HepG2 (cell line): ENCODE results near the gene MAPK4.

Experiments
- HDAC2 ChIP-seq: sonication (generic); formaldehyde crosslinking; IDR thresholded peaks from 2 replicates; pipeline ENCODE4 v1.4.0; 2020; ENCODE audit warnings: missing genetic modification reagents
- KMT2B ChIP-seq: IDR thresholded peaks from 2 replicates; pipeline ENCODE4 v1.6.1; 2016; ENCODE audit warnings: missing genetic modification reagents, missing compliant biosample characterization
- TP53 ChIP-seq: sonication (generic); formaldehyde crosslinking; conservative IDR thresholded peaks from 2 replicates; pipeline ENCODE4 v1.4.0; 2020; ENCODE audit warnings: missing genetic modification reagents
- ZNF207 ChIP-seq: fragments of 450-650 bp; IDR thresholded peaks from 2 replicates; pipeline ENCODE4 v1.6.1; 2016; ENCODE audit warnings: antibody characterized with exemption, borderline replicate concordance
- ZNF614 ChIP-seq: IDR thresholded peaks from 2 replicates; pipeline ENCODE4 v1.6.1; 2018; ENCODE audit warnings: missing biosample characterization, missing genetic modification reagents, inconsistent platforms, borderline replicate concordance
- TF ChIP-seq, protein P1 (sequence below): sonication (generic); formaldehyde crosslinking; IDR thresholded peaks from 2 replicates; pipeline ENCODE4 v1.8.1; 2023; ENCODE audit warnings: missing genetic modification reagents, inconsistent platforms, borderline replicate concordance
- TF ChIP-seq, protein P2 (sequence below): sonication (generic); formaldehyde crosslinking; IDR thresholded peaks from 2 replicates; pipeline ENCODE4 v1.4.0; 2020; ENCODE audit warnings: missing genetic modification reagents
- TF ChIP-seq, protein P3 (sequence below): sonication (generic); formaldehyde crosslinking; IDR thresholded peaks from 2 replicates; pipeline ENCODE4 v1.5.0; 2020; ENCODE audit warnings: mild to moderate bottlenecking, missing genetic modification reagents, moderate library complexity

DNA sequence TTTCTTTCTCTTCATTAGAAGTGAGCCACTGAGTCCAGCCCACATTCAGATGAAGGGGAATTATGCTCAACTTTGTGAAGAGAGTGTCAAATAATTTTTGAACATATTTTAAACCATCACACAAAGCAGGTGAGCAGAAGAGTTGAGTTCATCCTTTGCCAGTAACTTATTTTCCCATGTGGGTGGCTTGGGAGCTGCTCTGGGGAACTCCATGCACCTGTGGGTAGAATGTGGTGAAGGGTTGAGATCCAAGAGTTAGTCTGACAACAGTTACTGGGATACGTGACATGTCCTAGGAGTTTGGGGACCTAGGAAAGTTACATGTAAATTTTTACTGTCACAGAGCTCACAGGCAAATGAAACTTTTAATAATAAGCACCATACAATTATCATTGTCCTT lies 21.6 kb downstream of the MAPK4 start:
- TF ChIP-seq KMT2B (CRISPR knock-in tag): no peak
- no peak for TF ChIP-seq HDAC2 (CRISPR knock-in tag)
- TF ChIP-seq, protein P1, sequence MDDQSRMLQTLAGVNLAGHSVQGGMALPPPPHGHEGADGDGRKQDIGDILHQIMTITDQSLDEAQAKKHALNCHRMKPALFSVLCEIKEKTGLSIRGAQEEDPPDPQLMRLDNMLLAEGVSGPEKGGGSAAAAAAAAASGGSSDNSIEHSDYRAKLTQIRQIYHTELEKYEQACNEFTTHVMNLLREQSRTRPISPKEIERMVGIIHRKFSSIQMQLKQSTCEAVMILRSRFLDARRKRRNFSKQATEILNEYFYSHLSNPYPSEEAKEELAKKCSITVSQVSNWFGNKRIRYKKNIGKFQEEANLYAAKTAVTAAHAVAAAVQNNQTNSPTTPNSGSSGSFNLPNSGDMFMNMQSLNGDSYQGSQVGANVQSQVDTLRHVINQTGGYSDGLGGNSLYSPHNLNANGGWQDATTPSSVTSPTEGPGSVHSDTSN (CRISPR knock-in tag): no peak
- no peak for TF ChIP-seq ZNF614 (CRISPR knock-in tag)
- TF ChIP-seq TP53 (CRISPR knock-in tag): no peak
- no peak for TF ChIP-seq ZNF207
- TF ChIP-seq, protein P2, sequence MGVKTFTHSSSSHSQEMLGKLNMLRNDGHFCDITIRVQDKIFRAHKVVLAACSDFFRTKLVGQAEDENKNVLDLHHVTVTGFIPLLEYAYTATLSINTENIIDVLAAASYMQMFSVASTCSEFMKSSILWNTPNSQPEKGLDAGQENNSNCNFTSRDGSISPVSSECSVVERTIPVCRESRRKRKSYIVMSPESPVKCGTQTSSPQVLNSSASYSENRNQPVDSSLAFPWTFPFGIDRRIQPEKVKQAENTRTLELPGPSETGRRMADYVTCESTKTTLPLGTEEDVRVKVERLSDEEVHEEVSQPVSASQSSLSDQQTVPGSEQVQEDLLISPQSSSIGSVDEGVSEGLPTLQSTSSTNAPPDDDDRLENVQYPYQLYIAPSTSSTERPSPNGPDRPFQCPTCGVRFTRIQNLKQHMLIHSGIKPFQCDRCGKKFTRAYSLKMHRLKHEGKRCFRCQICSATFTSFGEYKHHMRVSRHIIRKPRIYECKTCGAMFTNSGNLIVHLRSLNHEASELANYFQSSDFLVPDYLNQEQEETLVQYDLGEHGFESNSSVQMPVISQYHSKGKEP (CRISPR knock-in tag): no peak
- TF ChIP-seq, protein P3, sequence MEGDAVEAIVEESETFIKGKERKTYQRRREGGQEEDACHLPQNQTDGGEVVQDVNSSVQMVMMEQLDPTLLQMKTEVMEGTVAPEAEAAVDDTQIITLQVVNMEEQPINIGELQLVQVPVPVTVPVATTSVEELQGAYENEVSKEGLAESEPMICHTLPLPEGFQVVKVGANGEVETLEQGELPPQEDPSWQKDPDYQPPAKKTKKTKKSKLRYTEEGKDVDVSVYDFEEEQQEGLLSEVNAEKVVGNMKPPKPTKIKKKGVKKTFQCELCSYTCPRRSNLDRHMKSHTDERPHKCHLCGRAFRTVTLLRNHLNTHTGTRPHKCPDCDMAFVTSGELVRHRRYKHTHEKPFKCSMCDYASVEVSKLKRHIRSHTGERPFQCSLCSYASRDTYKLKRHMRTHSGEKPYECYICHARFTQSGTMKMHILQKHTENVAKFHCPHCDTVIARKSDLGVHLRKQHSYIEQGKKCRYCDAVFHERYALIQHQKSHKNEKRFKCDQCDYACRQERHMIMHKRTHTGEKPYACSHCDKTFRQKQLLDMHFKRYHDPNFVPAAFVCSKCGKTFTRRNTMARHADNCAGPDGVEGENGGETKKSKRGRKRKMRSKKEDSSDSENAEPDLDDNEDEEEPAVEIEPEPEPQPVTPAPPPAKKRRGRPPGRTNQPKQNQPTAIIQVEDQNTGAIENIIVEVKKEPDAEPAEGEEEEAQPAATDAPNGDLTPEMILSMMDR (CRISPR knock-in tag): no peak
